H1 (cell line): ENCODE results near the gene SLC26A4. TPM values are rescaled to one million over a fixed set of nuclear protein-coding genes. Genes with fewer than 3 reads are reported as not detected.

Experiments used
- BCL11A ChIP-seq, 2 experiments: IDR thresholded peaks; one replicate each; pipeline ENCODE4 v1.6.1; 2011; ENCODE audit warnings: low read depth in 2 of 2, low read length in 2 of 2, mild to moderate bottlenecking in 2 of 2
- EP300 ChIP-seq, 2 experiments: IDR thresholded peaks; 1 replicate in 1 of 2; 2 replicates in 1 of 2; pipeline ENCODE4 v1.6.1; 2011 to 2012; ENCODE audit warnings: low read depth in 2 of 2, low read length in 2 of 2, mild to moderate bottlenecking in 2 of 2, borderline replicate concordance in 1 of 2, inconsistent platforms in 1 of 2, moderate library complexity in 1 of 2
- JUND ChIP-seq: IDR thresholded peaks from 2 replicates; pipeline ENCODE4 v1.6.1; 2011; ENCODE audit warnings: mild to moderate bottlenecking, improper control_type of control experiment, low read length
- KDM5A ChIP-seq: fragments of 200-600 bp; IDR thresholded peaks from 2 replicates; pipeline ENCODE4 v1.7.1; 2012; ENCODE audit warnings: mild to moderate bottlenecking, low read length, inconsistent platforms, mixed read lengths
- POLR2A ChIP-seq, 2 experiments: IDR thresholded peaks; 1 replicate in 1 of 2; 2 replicates in 1 of 2; pipeline ENCODE4 v1.6.1; 2011; ENCODE audit warnings: low read depth in 2 of 2, low read length in 2 of 2, mild to moderate bottlenecking in 2 of 2; ENCODE audit errors: control extremely low read depth in 1 of 2
- RAD21 ChIP-seq, 2 experiments: IDR thresholded peaks in 1 of 2; conservative IDR thresholded peaks in 1 of 2; 2 replicates each; pipeline ENCODE4 v1.6.1; 2011; ENCODE audit warnings: low read depth in 2 of 2, low read length in 2 of 2, improper control_type of control experiment in 1 of 2, inconsistent platforms in 1 of 2, mild to moderate bottlenecking in 1 of 2, moderate library complexity in 1 of 2
- TEAD4 ChIP-seq: IDR thresholded peaks from 2 replicates; pipeline ENCODE4 v1.6.1; 2012; ENCODE audit warnings: low read depth, low read length, inconsistent platforms, mixed read lengths
- polyA plus RNA-seq, 7 experiments: library from polyadenylated mRNA; depleted of rRNA in 3 of 7; stranded (reverse) in 5 of 7; unstranded in 2 of 7; fragments of >200 nt in 5 of 7; fragments of 200-250 nt in 2 of 7; gene quantifications; 1 replicate in 5 of 7; 2 replicates in 1 of 7; 4 replicates in 1 of 7; pipeline versions ENCODE4 v1.2.1 to v1.2.3, GENCODE V29; 2011 to 2013; ENCODE audit warnings: missing spikeins in 2 of 7, mixed read lengths in 2 of 7
- total RNA-seq: library from RNA; stranded (reverse); fragmentation: NEBNext Ultra II Directional; extraction: Animal tissue kit (Norgen Biotek cat#: 25700); gene quantifications from 2 replicates; pipeline ENCODE4 v1.2.1, GENCODE V29; 2021
- TF ChIP-seq, protein P1 (sequence below): fragments of 300-600 bp; sonication (generic); IDR thresholded peaks from 2 replicates; pipeline ENCODE4 v1.7.1; 2012; ENCODE audit warnings: low read length, moderate library complexity, mild to moderate bottlenecking, inconsistent platforms; ENCODE audit not compliant: insufficient replicate concordance

SLC26A4 gene
- total and polyA plus RNA-seq, 2 of the 8 experiments (the other 6 are each of a cell fraction or from before 2014, with no cell fraction given): 0.11 to 0.35 TPM

DNA sequence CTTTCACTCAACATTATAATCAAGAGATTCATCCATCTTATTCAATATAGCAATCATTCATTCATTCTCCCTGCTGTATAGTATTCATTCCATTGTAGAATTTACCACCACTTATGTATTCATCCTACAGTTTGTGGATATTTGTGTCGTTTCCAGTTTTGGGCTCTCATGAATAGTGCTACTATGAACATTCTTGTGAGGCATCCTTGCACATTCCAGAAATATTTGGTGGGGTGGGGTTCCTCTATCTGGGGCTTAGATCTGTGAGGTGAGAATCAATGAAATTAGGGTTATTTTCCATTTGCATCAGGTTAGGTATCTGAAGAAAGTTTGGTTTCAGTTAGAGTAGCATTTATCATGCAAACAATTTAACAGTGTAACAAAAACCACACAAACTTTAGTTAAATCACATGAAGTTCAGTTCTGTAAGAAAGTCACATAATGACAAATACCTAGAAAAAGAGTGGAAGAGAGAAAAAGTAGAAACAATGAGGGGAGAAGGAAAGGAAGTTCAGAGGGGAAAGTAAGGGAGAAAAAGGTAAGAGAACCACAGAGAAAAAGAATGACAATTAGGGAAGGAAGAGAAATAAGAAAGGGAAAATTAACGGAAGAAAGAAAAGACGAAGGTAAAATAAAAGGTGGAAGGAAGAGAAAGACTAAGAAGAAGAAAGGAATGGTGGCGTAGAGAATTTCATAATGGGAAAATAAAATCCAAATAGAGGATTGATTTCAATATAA, 58.0 kb downstream of the SLC26A4 start (continued):
- TF ChIP-seq, protein P1, sequence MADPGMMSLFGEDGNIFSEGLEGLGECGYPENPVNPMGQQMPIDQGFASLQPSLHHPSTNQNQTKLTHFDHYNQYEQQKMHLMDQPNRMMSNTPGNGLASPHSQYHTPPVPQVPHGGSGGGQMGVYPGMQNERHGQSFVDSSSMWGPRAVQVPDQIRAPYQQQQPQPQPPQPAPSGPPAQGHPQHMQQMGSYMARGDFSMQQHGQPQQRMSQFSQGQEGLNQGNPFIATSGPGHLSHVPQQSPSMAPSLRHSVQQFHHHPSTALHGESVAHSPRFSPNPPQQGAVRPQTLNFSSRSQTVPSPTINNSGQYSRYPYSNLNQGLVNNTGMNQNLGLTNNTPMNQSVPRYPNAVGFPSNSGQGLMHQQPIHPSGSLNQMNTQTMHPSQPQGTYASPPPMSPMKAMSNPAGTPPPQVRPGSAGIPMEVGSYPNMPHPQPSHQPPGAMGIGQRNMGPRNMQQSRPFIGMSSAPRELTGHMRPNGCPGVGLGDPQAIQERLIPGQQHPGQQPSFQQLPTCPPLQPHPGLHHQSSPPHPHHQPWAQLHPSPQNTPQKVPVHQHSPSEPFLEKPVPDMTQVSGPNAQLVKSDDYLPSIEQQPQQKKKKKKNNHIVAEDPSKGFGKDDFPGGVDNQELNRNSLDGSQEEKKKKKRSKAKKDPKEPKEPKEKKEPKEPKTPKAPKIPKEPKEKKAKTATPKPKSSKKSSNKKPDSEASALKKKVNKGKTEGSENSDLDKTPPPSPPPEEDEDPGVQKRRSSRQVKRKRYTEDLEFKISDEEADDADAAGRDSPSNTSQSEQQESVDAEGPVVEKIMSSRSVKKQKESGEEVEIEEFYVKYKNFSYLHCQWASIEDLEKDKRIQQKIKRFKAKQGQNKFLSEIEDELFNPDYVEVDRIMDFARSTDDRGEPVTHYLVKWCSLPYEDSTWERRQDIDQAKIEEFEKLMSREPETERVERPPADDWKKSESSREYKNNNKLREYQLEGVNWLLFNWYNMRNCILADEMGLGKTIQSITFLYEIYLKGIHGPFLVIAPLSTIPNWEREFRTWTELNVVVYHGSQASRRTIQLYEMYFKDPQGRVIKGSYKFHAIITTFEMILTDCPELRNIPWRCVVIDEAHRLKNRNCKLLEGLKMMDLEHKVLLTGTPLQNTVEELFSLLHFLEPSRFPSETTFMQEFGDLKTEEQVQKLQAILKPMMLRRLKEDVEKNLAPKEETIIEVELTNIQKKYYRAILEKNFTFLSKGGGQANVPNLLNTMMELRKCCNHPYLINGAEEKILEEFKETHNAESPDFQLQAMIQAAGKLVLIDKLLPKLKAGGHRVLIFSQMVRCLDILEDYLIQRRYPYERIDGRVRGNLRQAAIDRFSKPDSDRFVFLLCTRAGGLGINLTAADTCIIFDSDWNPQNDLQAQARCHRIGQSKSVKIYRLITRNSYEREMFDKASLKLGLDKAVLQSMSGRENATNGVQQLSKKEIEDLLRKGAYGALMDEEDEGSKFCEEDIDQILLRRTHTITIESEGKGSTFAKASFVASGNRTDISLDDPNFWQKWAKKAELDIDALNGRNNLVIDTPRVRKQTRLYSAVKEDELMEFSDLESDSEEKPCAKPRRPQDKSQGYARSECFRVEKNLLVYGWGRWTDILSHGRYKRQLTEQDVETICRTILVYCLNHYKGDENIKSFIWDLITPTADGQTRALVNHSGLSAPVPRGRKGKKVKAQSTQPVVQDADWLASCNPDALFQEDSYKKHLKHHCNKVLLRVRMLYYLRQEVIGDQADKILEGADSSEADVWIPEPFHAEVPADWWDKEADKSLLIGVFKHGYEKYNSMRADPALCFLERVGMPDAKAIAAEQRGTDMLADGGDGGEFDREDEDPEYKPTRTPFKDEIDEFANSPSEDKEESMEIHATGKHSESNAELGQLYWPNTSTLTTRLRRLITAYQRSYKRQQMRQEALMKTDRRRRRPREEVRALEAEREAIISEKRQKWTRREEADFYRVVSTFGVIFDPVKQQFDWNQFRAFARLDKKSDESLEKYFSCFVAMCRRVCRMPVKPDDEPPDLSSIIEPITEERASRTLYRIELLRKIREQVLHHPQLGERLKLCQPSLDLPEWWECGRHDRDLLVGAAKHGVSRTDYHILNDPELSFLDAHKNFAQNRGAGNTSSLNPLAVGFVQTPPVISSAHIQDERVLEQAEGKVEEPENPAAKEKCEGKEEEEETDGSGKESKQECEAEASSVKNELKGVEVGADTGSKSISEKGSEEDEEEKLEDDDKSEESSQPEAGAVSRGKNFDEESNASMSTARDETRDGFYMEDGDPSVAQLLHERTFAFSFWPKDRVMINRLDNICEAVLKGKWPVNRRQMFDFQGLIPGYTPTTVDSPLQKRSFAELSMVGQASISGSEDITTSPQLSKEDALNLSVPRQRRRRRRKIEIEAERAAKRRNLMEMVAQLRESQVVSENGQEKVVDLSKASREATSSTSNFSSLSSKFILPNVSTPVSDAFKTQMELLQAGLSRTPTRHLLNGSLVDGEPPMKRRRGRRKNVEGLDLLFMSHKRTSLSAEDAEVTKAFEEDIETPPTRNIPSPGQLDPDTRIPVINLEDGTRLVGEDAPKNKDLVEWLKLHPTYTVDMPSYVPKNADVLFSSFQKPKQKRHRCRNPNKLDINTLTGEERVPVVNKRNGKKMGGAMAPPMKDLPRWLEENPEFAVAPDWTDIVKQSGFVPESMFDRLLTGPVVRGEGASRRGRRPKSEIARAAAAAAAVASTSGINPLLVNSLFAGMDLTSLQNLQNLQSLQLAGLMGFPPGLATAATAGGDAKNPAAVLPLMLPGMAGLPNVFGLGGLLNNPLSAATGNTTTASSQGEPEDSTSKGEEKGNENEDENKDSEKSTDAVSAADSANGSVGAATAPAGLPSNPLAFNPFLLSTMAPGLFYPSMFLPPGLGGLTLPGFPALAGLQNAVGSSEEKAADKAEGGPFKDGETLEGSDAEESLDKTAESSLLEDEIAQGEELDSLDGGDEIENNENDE: no peak
- TF ChIP-seq JUND (no peak), RAD21 (IDR thresholded peaks at IDR 0.05 in 1 of 2, conservative IDR thresholded peaks at IDR 0.05 in 1 of 2; ENCODE audit: low read depth in 2 of 2, low read length in 2 of 2) (no peak), POLR2A (IDR thresholded peaks at IDR 0.05; ENCODE audit: control extremely low read depth in 1 of 2, low read depth in 2 of 2, low read length in 2 of 2) (no peak), EP300 (IDR thresholded peaks at IDR 0.05; ENCODE audit: borderline replicate concordance in 1 of 2, low read depth in 2 of 2, low read length in 2 of 2) (no peak), KDM5A (no peak), TEAD4 (no peak), BCL11A (IDR thresholded peaks at IDR 0.05; ENCODE audit: low read depth in 2 of 2, low read length in 2 of 2) (no peak)
